K562 (cell line): Measurements from ENCODE around the gene TBC1D20. TPM values are rescaled to one million over a fixed set of nuclear protein-coding genes. Genes with fewer than 3 reads are reported as not detected.

Experiments
- ATAC-seq: fragments of 200-7000 bp; cut with Tn5 transposase; 3 replicates; pipeline ENCODE4 v1.9.1; 2020; ENCODE audit warnings: moderate library complexity
- BruUV-seq: library from RNA; stranded (reverse); fragments of 400-500 nt; replicated peaks from 2 replicates; lab custom pipeline; 2021; lab: Mats Ljungman, UMichigan
- CTCF ChIA-PET: fragments of 300-600 bp; formaldehyde crosslinking; extraction: SDS; loops from one replicate; lab custom pipeline; 2021; ENCODE audit warnings: low intra/inter-chr PET ratio; lab: Yijun Ruan, JAX
- POLR2A ChIA-PET: fragments of 300-600, 350-650 bp; sonication (Branson Sonifier 250); formaldehyde crosslinking; extraction: SDS; loops from one replicate; lab custom pipeline; 2021; ENCODE audit warnings: antibody characterized with exemption, inconsistent platforms; lab: Yijun Ruan, JAX
- DNase-seq, 4 experiments: peaks; one replicate each; pipeline versions ENCODE4 v3.0.0 to v3.0.0-alpha.2; 2011 to 2018; ENCODE audit warnings: low spot score in 3 of 4, mixed read lengths in 3 of 4; ENCODE audit errors: extremely low read depth in 1 of 4
- FAIRE-seq: peaks from 2 replicates; lab custom pipeline; 2011; peaks lifted over from hg19 to GRCh38; lab: Jason Lieb, UNC
- H2AFZ ChIP-seq: 2 replicates; pipeline ENCODE4 v1.6.0; 2011; ENCODE audit warnings: low read depth, low read length, control low read depth, inconsistent platforms
- H3K27ac ChIP-seq: fragments of 200-600 bp; 3 replicates; pipeline ENCODE4 v1.8.0; 2011; ENCODE audit warnings: low read depth, mild to moderate bottlenecking, control low read depth, inconsistent platforms, low read length, moderate library complexity, mixed read lengths; ENCODE audit errors: extremely low read depth
- H3K27me3 ChIP-seq, 2 experiments: fragments of 300-600 bp in 1 of 2; 2 replicates in 1 of 2; 3 replicates in 1 of 2; pipeline versions ENCODE4 v1.6.0 to v1.8.0; 2011; ENCODE audit warnings: inconsistent platforms in 2 of 2, low read length in 2 of 2, mild to moderate bottlenecking in 1 of 2, mixed read lengths in 1 of 2, moderate library complexity in 1 of 2; ENCODE audit not compliant: control insufficient read depth in 2 of 2, insufficient read depth in 2 of 2
- H3K36me3 ChIP-seq: fragments of 300-600 bp; 3 replicates; pipeline ENCODE4 v1.8.0; 2011; ENCODE audit warnings: mild to moderate bottlenecking, low read length, inconsistent platforms; ENCODE audit not compliant: control insufficient read depth, insufficient read depth
- H3K4me1 ChIP-seq, 2 experiments: fragments of 200-600 bp in 1 of 2; replicated peaks in 1 of 2; 2 replicates in 1 of 2; 3 replicates in 1 of 2; pipeline versions ENCODE4 v1.5.1 to v1.8.0; 2011; ENCODE audit warnings: inconsistent platforms in 2 of 2, low read length in 2 of 2, mild to moderate bottlenecking in 1 of 2, mixed read lengths in 1 of 2, moderate library complexity in 1 of 2; ENCODE audit not compliant: control insufficient read depth in 2 of 2, insufficient read depth in 2 of 2
- H3K4me2 ChIP-seq: 2 replicates; pipeline ENCODE4 v1.6.1; 2011; ENCODE audit warnings: low read length, control low read depth, inconsistent platforms, mixed read lengths; ENCODE audit not compliant: insufficient read depth
- H3K4me3 ChIP-seq: fragments of 200-600 bp; sonication (generic), shearing (Covaris generic); 2 replicates; pipeline ENCODE4 v1.5.1; 2016; ENCODE audit warnings: control low read depth, inconsistent platforms
- H3K79me2 ChIP-seq: fragments of 200-600 bp; 3 replicates; pipeline ENCODE4 v1.8.0; 2011; ENCODE audit warnings: low read length, inconsistent platforms; ENCODE audit not compliant: control insufficient read depth, insufficient read depth
- H3K9ac ChIP-seq, 2 experiments: 2 replicates each; pipeline versions ENCODE4 v1.6.0 to v1.6.1; 2011; ENCODE audit warnings: low read depth in 2 of 2, low read length in 2 of 2, control low read depth in 1 of 2, inconsistent platforms in 1 of 2, mild to moderate bottlenecking in 1 of 2, mixed read lengths in 1 of 2; ENCODE audit not compliant: insufficient read depth in 1 of 2
- H3K9me1 ChIP-seq: one replicate; pipeline ENCODE4 v1.6.0; 2011; ENCODE audit warnings: inconsistent platforms, mild to moderate bottlenecking, low read length, moderate library complexity; ENCODE audit not compliant: control insufficient read depth, insufficient read depth
- H3K9me3 ChIP-seq: replicated peaks from 2 replicates; pipeline ENCODE4 v1.5.1; 2011; ENCODE audit warnings: low read depth, low read length, inconsistent platforms; ENCODE audit not compliant: control insufficient read depth, insufficient read depth
- H4K20me1 ChIP-seq: replicated peaks from 2 replicates; pipeline ENCODE4 v1.6.1; 2011; ENCODE audit warnings: low read length, inconsistent platforms, mixed read lengths; ENCODE audit not compliant: control insufficient read depth, insufficient read depth
- ATF7 ChIP-seq: fragments of 450-650 bp; IDR thresholded peaks from 2 replicates; pipeline ENCODE4 v1.7.1; 2014; ENCODE audit warnings: mild to moderate bottlenecking, moderate library complexity
- CBFB ChIP-seq: sonication (generic); formaldehyde crosslinking; IDR thresholded peaks from 2 replicates; pipeline ENCODE4 v1.4.0; 2020; ENCODE audit warnings: mild to moderate bottlenecking, missing genetic modification reagents
- DDX20 ChIP-seq: fragments of 450-650 bp; IDR thresholded peaks from 2 replicates; pipeline ENCODE4 v1.6.1; 2016; ENCODE audit warnings: missing genetic modification characterization, low read depth, mild to moderate bottlenecking, missing compliant biosample characterization, moderate library complexity
- EP300 ChIP-seq: IDR thresholded peaks from 2 replicates; pipeline ENCODE4 v1.6.1; 2012; ENCODE audit warnings: low read length, improper control_type of control experiment
- HNRNPK ChIP-seq: fragments of 200-400 bp; formaldehyde crosslinking; IDR thresholded peaks from one replicate; pipeline ENCODE4 v1.6.1; 2018; ENCODE audit warnings: mild to moderate bottlenecking, low read depth, low read length; ENCODE audit not compliant: poor library complexity, severe bottlenecking
- MEF2D ChIP-seq: conservative IDR thresholded peaks from 2 replicates; pipeline ENCODE4 v1.6.1; 2016; ENCODE audit warnings: low read depth, missing genetic modification characterization, missing compliant biosample characterization
- POLR2A ChIP-seq: fragments of 450-650 bp; conservative IDR thresholded peaks from 2 replicates; pipeline ENCODE4 v1.6.1; 2016
- RB1 ChIP-seq: fragments of 450-650 bp; IDR thresholded peaks from 2 replicates; pipeline ENCODE4 v1.6.1; 2017; ENCODE audit warnings: low read depth, mild to moderate bottlenecking
- RBM39 ChIP-seq: fragments of 200-400 bp; formaldehyde crosslinking; optimal IDR thresholded peaks from 2 replicates; pipeline ENCODE3; 2018; ENCODE audit warnings: low read depth, low read length
- ZBTB2 ChIP-seq: fragments of 450-650 bp; IDR thresholded peaks from 2 replicates; pipeline ENCODE4 v1.6.1; 2016; ENCODE audit warnings: antibody characterized with exemption
- ZNF146 ChIP-seq: IDR thresholded peaks from one replicate; pipeline ENCODE4 v1.6.1; 2018; ENCODE audit warnings: missing compliant biosample characterization; ENCODE audit not compliant: unreplicated experiment
- ZNF707 ChIP-seq: fragments of 250-450 bp; sonication (Bioruptor Pico); conservative IDR thresholded peaks from 2 replicates; pipeline ENCODE4 v1.8.0; 2022; ENCODE audit warnings: inconsistent platforms, mild to moderate bottlenecking, moderate library complexity
- WGBS: fragments of 100-300 bp; shearing (Covaris generic); methylation state at CpG from one replicate; pipeline ENCODE4 v1.1.6; 2016; ENCODE audit warnings: low coverage, mixed read lengths; ENCODE audit not compliant: insufficient coverage; ENCODE audit errors: missing lambda C conversion rate; 5-methylcytosine and 5-hydroxymethylcytosine counted together
- in situ Hi-C: fragments of 300-500 bp; cut with MboI; formaldehyde crosslinking; loops from 4 replicates; pipeline ENCODE4 v1.15.0; 2018; ENCODE audit warnings: inconsistent platforms, mixed read lengths
- intact Hi-C: fragments of 100-400 bp; cut with micrococcal nuclease; formaldehyde crosslinking; loops from 2 replicates; pipeline ENCODE4 v1.14.2; 2022
- polyA plus RNA-seq, 8 experiments: library from polyadenylated mRNA; depleted of rRNA in 4 of 8; stranded (reverse) in 5 of 8; unstranded in 3 of 8; fragments of >200 nt; fragmentation: Nextera tagmentation in 2 of 8; fragmentation: Illumina TruSeq in 1 of 8; extraction: Ambion mirVana in 2 of 8; extraction: Trizol in 1 of 8; gene quantifications; 2 replicates each; pipeline versions ENCODE4 v1.2.1 to v1.2.3, GENCODE V29; 2011 to 2014; ENCODE audit warnings: inconsistent platforms in 1 of 8, missing spikeins in 1 of 8
- total RNA-seq, 7 experiments: library from RNA; depleted of rRNA in 6 of 7; stranded (reverse); fragments of >200 nt in 6 of 7; fragmentation: Illumina TruSeq in 2 of 7; extraction: Trizol in 2 of 7; gene quantifications; 2 replicates each; pipeline versions ENCODE4 v1.2.1 to v1.2.3, GENCODE V29; 2011 to 2021; ENCODE audit warnings: low replicate concordance in 1 of 7
- TF ChIP-seq, protein P1 (sequence below): fragments of 250-450 bp; sonication (Bioruptor Pico); IDR thresholded peaks from 2 replicates; pipeline ENCODE4 v1.6.1; 2021; ENCODE audit warnings: mild to moderate bottlenecking

Gene TBC1D20
- total and polyA plus RNA-seq, 9 of the 15 experiments (the other 6 are each of a cell fraction or from before 2014, with no cell fraction given), result 7.0 to 25.3 (median 15.1) TPM

GRCh38 chr20:420166-420620, 42.1 kb downstream of the TBC1D20 start:
- H3K36me3 ChIP-seq, result peaks cover 25% of the 10 kb centered on the region; the same call in 2 of the 3 replicates
- no peaks in the 10 kb centered on the region for H3K9me1 ChIP-seq
- H4K20me1 ChIP-seq, result no peaks in the 10 kb centered on the region
- BruUV-seq, result no TSS peak
- H3K9ac ChIP-seq, result no peak overlapping the region
- no peak overlapping the region for H3K4me3 ChIP-seq
- intact Hi-C loops, result no loop called here
- ChIA-PET CTCF (no interaction called here), POLR2A (interaction anchor here (0.5 kb wide), 1 partner anchor 175 kb away, joined by 3 read pairs; no protein-coding TSS in a partner anchor)
- H3K79me2 ChIP-seq, result no peaks in the 10 kb centered on the region; the same call in 2 of the 3 replicates
- FAIRE-seq, result no peak
- H3K9me3 ChIP-seq, result no peaks in the 10 kb centered on the region; the same call in 1 of the 2 replicates
- H2AFZ ChIP-seq, result no peak overlapping the region
- no peak overlapping the region for H3K27ac ChIP-seq
- in situ Hi-C loops, result no loop called here
- no peak for TF ChIP-seq HNRNPK
- no peak for TF ChIP-seq ATF7
- no peak for TF ChIP-seq ZBTB2
- no peak for TF ChIP-seq RBM39
- TF ChIP-seq RB1, result no peak
- TF ChIP-seq CBFB (CRISPR knock-in tag), result no peak
- TF ChIP-seq EP300, result no peak
- no peak for TF ChIP-seq ZNF146 (CRISPR knock-in tag)
- TF ChIP-seq POLR2A, result no peak
- no peak for TF ChIP-seq DDX20 (tag)
- TF ChIP-seq, protein P1, sequence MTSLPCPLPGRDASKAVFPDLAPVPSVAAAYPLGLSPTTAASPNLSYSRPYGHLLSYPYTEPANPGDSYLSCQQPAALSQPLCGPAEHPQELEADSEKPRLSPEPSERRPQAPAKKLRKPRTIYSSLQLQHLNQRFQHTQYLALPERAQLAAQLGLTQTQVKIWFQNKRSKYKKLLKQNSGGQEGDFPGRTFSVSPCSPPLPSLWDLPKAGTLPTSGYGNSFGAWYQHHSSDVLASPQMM, result no peak
- no peak for TF ChIP-seq MEF2D
- no peak for TF ChIP-seq ZNF707 (CRISPR knock-in tag)
- TF ChIP-seq, all 486 proteins: peak for 0
- ATAC-seq, result no peak
- Histone ChIP-seq H3K27me3 (no peaks in the 10 kb centered on the region), H3K4me2 (no peak overlapping the region), H3K4me1 (peaks cover 11 to 35% of the 10 kb centered on the region in 2 experiments; a peak in 4 of 5 replicates)
- DNase-seq, result no peak
- WGBS, result 89% methylated on average over 6 of the region's 20 CpGs
